Vagina (tissue), 2 donors: Measurements from ENCODE around the gene BTNL8.
A peak's percentile ranks its signal among the peaks of the same experiment; 100 is the strongest.

Experiments used
- CTCF ChIP-seq, 3 experiments: fragments of 450-650 bp in 2 of 3; fragments of 200-600 bp in 1 of 3; sonication (generic) in 1 of 3; IDR thresholded peaks; one replicate each; pipeline ENCODE4 v1.5.1; 2017 to 2019; ENCODE audit warnings: antibody characterized with exemption in 3 of 3, mild to moderate bottlenecking in 2 of 3, moderate library complexity in 2 of 3
- POLR2A ChIP-seq, 2 donors: fragments of 450-650 bp; IDR thresholded peaks; one replicate each; pipeline ENCODE4 v1.6.1; 2017; ENCODE audit warnings: antibody characterized with exemption in 2 of 2, mild to moderate bottlenecking in 2 of 2, moderate library complexity in 2 of 2
- POLR2AphosphoS5 ChIP-seq, 2 donors: sonication (generic); formaldehyde crosslinking; IDR thresholded peaks; one replicate each; pipeline ENCODE4 v1.9.0; 2017; ENCODE audit warnings: antibody characterized with exemption in 2 of 2, mild to moderate bottlenecking in 2 of 2, low read depth in 1 of 2; ENCODE audit not compliant: insufficient read depth in 1 of 2

GRCh38 chr5:180869587-180869986 is 29.4 kb upstream of the BTNL8 start:
- no peak for TF ChIP-seq POLR2A (IDR thresholded peaks at IDR 0.05)
- TF ChIP-seq CTCF (IDR thresholded peaks at IDR 0.05), result no peak
- TF ChIP-seq POLR2AphosphoS5 (IDR thresholded peaks at IDR 0.05; ENCODE audit: insufficient read depth in 1 of 2, low read depth in 1 of 2), result peak in 1 of 2 donors; percentile 72
